SK-N-SH (cell line): ENCODE data around the gene MATR3. TPM values are rescaled to one million over a fixed set of nuclear protein-coding genes. Genes with fewer than 3 reads are reported as not detected.
A peak's percentile ranks its signal among the peaks of the same experiment; 100 is the strongest.

ENCODE experiments used
- CTCF ChIA-PET: fragments of 300-600, 350-600 bp; formaldehyde crosslinking; extraction: SDS; loops from one replicate; lab custom pipeline; 2021; lab: Yijun Ruan, JAX
- POLR2A ChIA-PET: fragments of 350-600 bp; sonication (Branson Sonifier 250); formaldehyde crosslinking; extraction: SDS; loops from one replicate; lab custom pipeline; 2020; ENCODE audit warnings: antibody characterized with exemption, inconsistent platforms; lab: Yijun Ruan, JAX
- DNase-seq: peaks from one replicate; pipeline ENCODE4 v3.0.0; 2012
- H2AFZ ChIP-seq: fragments of 200-600 bp; sonication (generic); 2 replicates; pipeline ENCODE4 v1.8.1; 2016; ENCODE audit warnings: antibody characterized with exemption, mild to moderate bottlenecking, low read depth
- H3F3A ChIP-seq: fragments of 200-600 bp; sonication (generic); replicated peaks from 2 replicates; pipeline ENCODE3; 2016; ENCODE audit warnings: antibody characterized with exemption, mild to moderate bottlenecking; ENCODE audit not compliant: insufficient read depth
- H3K27ac ChIP-seq, 2 experiments: fragments of 200-500 bp in 1 of 2; fragments of 200-600 bp in 1 of 2; sonication (Bioruptor generic) in 1 of 2; sonication (generic), shearing (Covaris generic) in 1 of 2; 2 replicates each; pipeline versions ENCODE4 v1.5.1 to v1.6.1; 2014 to 2016; ENCODE audit warnings: low read depth in 2 of 2, inconsistent platforms in 1 of 2, low read length in 1 of 2, mild to moderate bottlenecking in 1 of 2, mixed read lengths in 1 of 2
- H3K27me3 ChIP-seq: fragments of 200-600 bp; sonication (generic), shearing (Covaris generic); 2 replicates; pipeline ENCODE4 v1.6.1; 2016; ENCODE audit warnings: mixed run types; ENCODE audit not compliant: insufficient read depth
- H3K36me3 ChIP-seq, 2 experiments: fragments of 200-500 bp in 1 of 2; fragments of 200-600 bp in 1 of 2; sonication (Bioruptor generic) in 1 of 2; sonication (generic) in 1 of 2; replicated peaks in 1 of 2; 2 replicates each; pipeline versions ENCODE3 to v1.5.1; 2014 to 2016; ENCODE audit warnings: low read length in 1 of 2, mild to moderate bottlenecking in 1 of 2; ENCODE audit not compliant: insufficient read depth in 2 of 2, control insufficient read depth in 1 of 2
- H3K4me1 ChIP-seq, 2 experiments: fragments of 200-500 bp in 1 of 2; fragments of 200-600 bp in 1 of 2; sonication (Bioruptor generic) in 1 of 2; sonication (generic), shearing (Covaris generic) in 1 of 2; 2 replicates each; pipeline versions ENCODE4 v1.5.1 to v1.6.1; 2014 to 2016; ENCODE audit warnings: low read depth in 1 of 2, low read length in 1 of 2, mixed run types in 1 of 2; ENCODE audit not compliant: insufficient read depth in 2 of 2, control insufficient read depth in 1 of 2
- H3K4me2 ChIP-seq: fragments of 200-600 bp; sonication (generic), shearing (Covaris generic); 2 replicates; pipeline ENCODE4 v1.6.1; 2017; ENCODE audit warnings: mixed run types
- H3K4me3 ChIP-seq, 2 experiments: fragments of 200-500 bp in 1 of 2; fragments of 200-600 bp in 1 of 2; sonication (Bioruptor generic) in 1 of 2; sonication (generic), shearing (Covaris generic) in 1 of 2; 2 replicates each; pipeline versions ENCODE4 v1.5.1 to v1.8.1; 2014 to 2016; ENCODE audit warnings: low read depth in 2 of 2, inconsistent platforms in 1 of 2, low read length in 1 of 2, mild to moderate bottlenecking in 1 of 2, mixed read lengths in 1 of 2, moderate library complexity in 1 of 2
- H3K79me2 ChIP-seq: fragments of 200-600 bp; sonication (generic); 2 replicates; pipeline ENCODE4 v1.8.1; 2017; ENCODE audit warnings: mild to moderate bottlenecking; ENCODE audit not compliant: insufficient read depth
- H3K9ac ChIP-seq: fragments of 200-600 bp; sonication (generic); 2 replicates; pipeline ENCODE4 v1.6.1; 2017; ENCODE audit warnings: mixed run types
- H3K9me2 ChIP-seq: fragments of 200-600 bp; sonication (generic); 2 replicates; pipeline ENCODE4 v1.6.1; 2017; ENCODE audit warnings: mixed run types
- H3K9me3 ChIP-seq: fragments of 200-600 bp; sonication (generic); 2 replicates; pipeline ENCODE4 v1.6.1; 2017; ENCODE audit warnings: mixed run types, mild to moderate bottlenecking, moderate library complexity
- H4K20me1 ChIP-seq: fragments of 200-600 bp; sonication (generic); 2 replicates; pipeline ENCODE4 v1.6.1; 2017; ENCODE audit warnings: mild to moderate bottlenecking, mixed run types; ENCODE audit not compliant: insufficient read depth
- CHD2 ChIP-seq: fragments of 150-350 bp; IDR thresholded peaks from 2 replicates; pipeline ENCODE4 v1.6.1; 2018; ENCODE audit warnings: low read length; ENCODE audit not compliant: partially characterized antibody
- ELF1 ChIP-seq: IDR thresholded peaks from 2 replicates; pipeline ENCODE4 v1.4.0; 2012
- EP300 ChIP-seq, 2 experiments: IDR thresholded peaks; 2 replicates each; pipeline versions ENCODE4 v1.4.0 to v1.6.1; 2012; ENCODE audit warnings: borderline replicate concordance in 1 of 2, low read depth in 1 of 2, low read length in 1 of 2
- FOSL2 ChIP-seq: IDR thresholded peaks from 2 replicates; pipeline ENCODE4 v1.4.0; 2012; ENCODE audit warnings: low read depth, mild to moderate bottlenecking, moderate library complexity, borderline replicate concordance
- FOXJ3 ChIP-seq: sonication (generic); formaldehyde crosslinking; IDR thresholded peaks from 2 replicates; pipeline ENCODE4 v1.5.1; 2020; ENCODE audit warnings: mild to moderate bottlenecking, missing genetic modification reagents
- FOXM1 ChIP-seq: IDR thresholded peaks from 2 replicates; pipeline ENCODE4 v1.4.0; 2012; ENCODE audit warnings: low read depth, mild to moderate bottlenecking
- GATA2 ChIP-seq: sonication (generic); formaldehyde crosslinking; IDR thresholded peaks from 2 replicates; pipeline ENCODE4 v1.5.0; 2020; ENCODE audit warnings: mild to moderate bottlenecking, missing genetic modification reagents
- MAX ChIP-seq: IDR thresholded peaks from 2 replicates; pipeline ENCODE4 v1.4.0; 2012; ENCODE audit warnings: low read depth
- MEF2A ChIP-seq: IDR thresholded peaks from 2 replicates; pipeline ENCODE4 v1.4.0; 2012; ENCODE audit warnings: low read depth, borderline replicate concordance
- MXI1 ChIP-seq: IDR thresholded peaks from 2 replicates; pipeline ENCODE4 v1.6.1; 2012; ENCODE audit warnings: mild to moderate bottlenecking, low read depth, low read length, improper control_type of control experiment
- NRF1 ChIP-seq: IDR thresholded peaks from 2 replicates; pipeline ENCODE4 v1.6.1; 2012; ENCODE audit warnings: low read depth, mild to moderate bottlenecking, low read length
- POLR2AphosphoS5 ChIP-seq: IDR thresholded peaks from 2 replicates; pipeline ENCODE4 v1.6.1; 2012; ENCODE audit warnings: low read depth, low read length
- RCOR1 ChIP-seq: fragments of 150-350 bp; IDR thresholded peaks from 2 replicates; pipeline ENCODE4 v1.6.1; 2017; ENCODE audit warnings: antibody characterized with exemption, low read length
- REST ChIP-seq: IDR thresholded peaks from 2 replicates; pipeline ENCODE4 v1.6.1; 2012; ENCODE audit warnings: mild to moderate bottlenecking, low read depth, low read length, moderate library complexity
- RXRA ChIP-seq: IDR thresholded peaks from 2 replicates; pipeline ENCODE4 v1.4.0; 2012; ENCODE audit warnings: low read depth, mild to moderate bottlenecking, borderline replicate concordance
- TCF12 ChIP-seq: IDR thresholded peaks from 2 replicates; pipeline ENCODE4 v1.4.0; 2012
- USF1 ChIP-seq: IDR thresholded peaks from 2 replicates; pipeline ENCODE4 v1.4.0; 2012; ENCODE audit warnings: low read depth, borderline replicate concordance
- USF2 ChIP-seq: fragments of 150-350 bp; IDR thresholded peaks from 2 replicates; pipeline ENCODE4 v1.6.1; 2017; ENCODE audit warnings: antibody characterized with exemption, low read length, low read depth, borderline replicate concordance
- YY1 ChIP-seq: IDR thresholded peaks from 2 replicates; pipeline ENCODE4 v1.4.0; 2012; ENCODE audit warnings: low read depth, mild to moderate bottlenecking
- WGBS: methylation state at CpG from one replicate; pipeline ENCODE4 v1.1.6; 2017; ENCODE audit warnings: low lambda C conversion rate; 5-methylcytosine and 5-hydroxymethylcytosine counted together
- polyA plus RNA-seq, 3 experiments: library from polyadenylated mRNA; depleted of rRNA; stranded (reverse); fragments of >200 nt; gene quantifications; 2 replicates each; pipeline ENCODE4 v1.2.3, GENCODE V29; 2012

The MATR3 gene
- polyA plus RNA-seq, 1 of the 3 experiments (the other 2 are of a cell fraction) = 40.4 TPM

- TF ChIP-seq REST (no peak), YY1 (no peak), FOXM1 (no peak), MXI1 (no peak)
Observed at GRCh38 chr5:139282197-139282557, 11.4 kb upstream of the MATR3 start (continued).

- CTCF ChIA-PET = interaction anchor here (1.4 to 1.5 kb wide), 2 partner anchors 10 to 230 kb away, joined by 3 read pairs; no protein-coding TSS in a partner anchor
Observed at GRCh38 chr5:139283252-139284166, 10.0 kb upstream of the MATR3 start.

GRCh38 chr5:139284295-139284694 lies 9.2 kb upstream of the MATR3 start:
- TF ChIP-seq MAX (no peak), USF1 (no peak), NRF1 (no peak), USF2 (no peak), ELF1 (no peak), RCOR1 (no peak), RXRA (no peak), FOSL2 (no peak), TCF12 (no peak), POLR2AphosphoS5 (no peak), MEF2A (no peak), FOXJ3 (CRISPR knock-in tag) (no peak), CHD2 (no peak)
- TF ChIP-seq, all 33 proteins: peak for 0
- H2AFZ ChIP-seq = no peak overlapping the region
- no peaks in the 10 kb centered on the region for H3K9me2 ChIP-seq
- ChIA-PET POLR2A (interaction anchor here (0.6 kb wide), 1 partner anchor 336 kb away, joined by 3 read pairs; no protein-coding TSS in a partner anchor), CTCF (interaction anchor here (1.4 to 1.5 kb wide), 2 partner anchors 9 to 229 kb away, joined by 3 read pairs; no protein-coding TSS in a partner anchor)
- DNase-seq = no peak
- peaks cover 57% of the 10 kb centered on the region for H3F3A ChIP-seq
- H3K27me3 ChIP-seq = no peaks in the 10 kb centered on the region
- peaks cover 8% of the 10 kb centered on the region; the same call in 1 of the 2 replicates for H3K79me2 ChIP-seq
- H3K9me3 ChIP-seq = no peaks in the 10 kb centered on the region
- no peak overlapping the region for H3K9ac ChIP-seq
- H3K27ac ChIP-seq = no peak overlapping the region
- no peak overlapping the region for H3K4me3 ChIP-seq
- WGBS = 98% methylated on average over 8 of the region's 8 CpGs
- H3K4me2 ChIP-seq = no peak overlapping the region
- peaks cover 51 to 67% of the 10 kb centered on the region in 2 experiments for H3K36me3 ChIP-seq
- peaks cover 0 to 5% of the 10 kb centered on the region in 2 experiments; a peak in 1 of 4 replicates for H3K4me1 ChIP-seq
- H4K20me1 ChIP-seq = no peaks in the 10 kb centered on the region; the same call in 1 of the 2 replicates

More at GRCh38 chr5:139283252-139284166, 10.0 kb upstream of the MATR3 start:
- no peaks in the 10 kb centered on the region for H3K9me2 ChIP-seq
- H3K4me1 ChIP-seq = peaks cover 0 to 5% of the 10 kb centered on the region in 2 experiments; a peak in 1 of 4 replicates
- H3K79me2 ChIP-seq = peaks cover 15% of the 10 kb centered on the region; the same call in 1 of the 2 replicates
- no peak overlapping the region for H3K27ac ChIP-seq
- no peaks in the 10 kb centered on the region for H3K27me3 ChIP-seq
- H3F3A ChIP-seq = peaks cover 52% of the 10 kb centered on the region
- TF ChIP-seq GATA2 (CRISPR knock-in tag) (peak; percentile 13; the same call in 1 of the 2 replicates), MXI1 (no peak), EP300 (IDR thresholded peaks at IDR 0.05; ENCODE audit: borderline replicate concordance in 1 of 2, low read depth in 1 of 2, low read length in 1 of 2) (no peak), NRF1 (no peak)
- DNase-seq = no peak
- H4K20me1 ChIP-seq = no peaks in the 10 kb centered on the region; the same call in 1 of the 2 replicates
- peaks cover 57 to 75% of the 10 kb centered on the region in 2 experiments for H3K36me3 ChIP-seq
- whole genome bisulfite sequencing = 44% methylated on average over 2 of the region's 3 CpGs
- no peak overlapping the region for H3K9ac ChIP-seq
- no peak overlapping the region for H3K4me2 ChIP-seq
- no peak overlapping the region for H2AFZ ChIP-seq
- POLR2A ChIA-PET = no interaction called here
- no peaks in the 10 kb centered on the region for H3K9me3 ChIP-seq
- H3K4me3 ChIP-seq = no peak overlapping the region
